HG03439 (cell line): ENCODE data around the gene TPRKB.
"Not testable (repeated sequence)": the region's sequence is repeated elsewhere in the genome, so short reads cannot be mapped to it uniquely, and the experiment has no call there.

Experiments used
- ATAC-seq: cut with Tn5 transposase; IDR thresholded peaks from one replicate; pipeline ENCODE4 v1.9.1; 2021; ENCODE audit warnings: mild to moderate bottlenecking, moderate library complexity; ENCODE audit not compliant: unreplicated experiment

The TPRKB gene

DNA sequence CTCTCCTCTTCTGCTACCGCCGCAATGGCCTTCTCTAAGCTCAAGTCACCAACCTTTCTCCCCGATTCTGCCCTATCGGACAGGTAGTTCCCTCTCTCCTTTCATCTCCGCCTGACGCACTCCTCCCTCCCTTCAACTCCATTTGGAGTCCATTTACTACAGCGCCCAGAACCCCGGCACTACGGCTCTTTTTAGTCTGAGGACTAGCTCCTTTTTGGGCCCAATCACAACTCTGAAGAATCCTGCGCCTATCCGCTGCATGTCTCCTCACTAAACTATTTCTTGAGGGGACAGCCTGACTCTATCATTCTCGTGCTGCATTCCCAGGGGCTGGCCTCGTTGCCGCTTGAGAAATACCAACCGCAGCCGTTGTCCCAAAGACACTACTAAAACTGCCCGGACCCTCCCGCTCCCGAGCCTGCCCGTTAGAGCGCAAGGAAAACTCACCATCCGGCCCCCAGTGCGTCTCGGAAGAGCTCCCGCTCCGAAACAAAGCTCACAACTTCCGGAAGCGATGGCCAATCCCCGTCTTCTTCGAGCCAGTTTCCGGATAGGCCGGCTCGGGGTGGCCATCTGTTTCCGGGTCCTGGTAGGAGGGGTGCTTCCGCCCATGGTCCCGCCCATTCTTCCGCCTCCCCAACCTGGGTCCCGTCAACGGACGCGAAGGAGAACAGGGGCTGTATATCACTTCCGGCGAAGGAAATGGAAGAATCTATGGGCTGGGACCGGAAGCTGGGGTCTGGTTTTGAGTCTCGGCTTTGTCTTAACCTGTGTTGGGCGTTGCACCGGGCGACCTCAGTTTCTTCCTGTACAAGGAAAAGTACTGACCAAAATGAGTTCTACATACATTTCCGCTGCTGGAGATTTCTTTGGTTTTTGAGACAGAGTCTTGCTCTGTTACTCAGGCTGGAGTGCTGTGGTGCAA is at the start of gene TPRKB:
Gene TPRKB (minus strand): TSS at position 491 of the 925 bp plus-strand sequence. CDS start 2,776 bp downstream, outside the sequence.
- peak; percentile 91 for ATAC-seq

DNA sequence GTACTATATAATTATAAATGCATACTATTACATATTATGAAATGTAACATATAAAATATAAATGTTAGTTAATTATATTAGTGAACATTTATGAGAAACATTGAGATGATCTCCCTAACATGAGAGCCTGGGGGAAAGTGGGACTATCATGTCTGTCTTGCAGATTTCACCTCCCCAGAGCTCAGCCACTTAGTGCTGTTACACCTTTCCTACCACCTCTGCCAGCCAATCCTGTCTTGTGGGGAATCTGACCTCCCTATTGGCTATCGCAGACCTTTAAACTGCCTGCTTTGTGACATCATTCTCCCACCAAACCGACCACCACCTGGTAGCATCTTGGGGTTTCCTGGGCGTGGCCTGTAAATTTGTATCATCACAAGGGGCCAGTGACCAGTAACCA is 46.7 kb upstream of the TPRKB start, which contains the start of gene C2orf78:
Gene C2orf78 (plus strand): TSS at position 301 of the 400 bp plus-strand sequence. CDS start 127 bp downstream, outside the sequence.
- ATAC-seq = not testable (repeated sequence)

- not testable (repeated sequence) for ATAC-seq
Measured at GRCh38 chr2:73783402-73783801, 46.3 kb upstream of the TPRKB start.

DNA sequence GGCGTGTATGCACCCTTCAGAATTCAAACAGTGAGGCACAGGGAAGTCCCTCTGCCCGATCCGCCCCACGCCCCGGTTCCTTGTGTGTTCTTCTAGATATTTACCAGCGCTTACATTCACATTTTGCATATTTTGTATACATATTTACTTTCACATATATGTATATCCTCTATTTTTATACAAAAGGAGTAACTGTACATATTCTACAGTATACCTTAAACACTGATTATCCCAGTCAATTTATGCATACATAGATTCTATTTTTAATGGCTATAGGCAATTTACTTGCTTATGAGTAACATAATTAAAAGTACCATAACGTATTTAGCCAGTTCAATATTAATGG is 43.1 kb upstream of the TPRKB start:
- ATAC-seq = no peak

DNA sequence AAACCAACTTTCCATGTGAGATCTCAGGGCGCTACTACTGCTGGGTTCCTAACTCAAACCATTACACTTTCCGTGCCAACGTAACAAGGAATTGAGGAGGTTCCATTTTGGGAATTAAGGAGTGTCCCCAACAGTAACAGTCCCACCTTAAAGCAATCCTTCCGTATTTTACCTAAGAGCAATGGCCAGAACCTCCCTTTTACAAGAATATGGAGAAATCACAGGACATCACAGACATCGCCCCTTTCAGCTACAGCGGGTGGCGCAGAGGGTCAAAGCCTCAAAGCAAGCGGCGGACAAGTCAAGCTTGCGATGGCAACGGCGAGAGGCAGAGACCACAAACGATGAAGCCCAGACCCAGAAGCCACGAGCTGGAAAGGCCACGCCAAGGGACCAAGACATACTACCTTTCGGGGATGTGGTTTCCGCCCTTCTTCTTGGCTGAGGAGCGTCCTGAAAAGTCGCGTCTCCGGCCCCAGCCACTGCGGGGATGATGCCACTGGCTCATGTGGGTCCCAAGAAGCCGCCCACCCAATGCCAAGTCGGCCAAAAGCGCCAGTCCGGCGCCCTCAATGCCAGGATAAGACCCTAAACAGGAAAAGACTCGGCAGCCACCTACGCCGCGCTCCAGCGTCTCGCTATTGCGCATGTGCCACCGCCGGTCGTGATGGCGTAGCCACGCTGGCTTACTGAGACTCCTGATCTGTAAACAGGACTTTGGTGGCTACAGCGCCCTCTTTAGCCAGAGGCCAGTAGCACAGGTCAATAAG is 42.5 kb upstream of the TPRKB start, which contains the start of gene DUSP11:
Gene DUSP11 (minus strand): TSS at position 637 of the 770 bp plus-strand sequence. CDS start 129 bp downstream, at position 508.
- peak; percentile 100 for ATAC-seq

DNA sequence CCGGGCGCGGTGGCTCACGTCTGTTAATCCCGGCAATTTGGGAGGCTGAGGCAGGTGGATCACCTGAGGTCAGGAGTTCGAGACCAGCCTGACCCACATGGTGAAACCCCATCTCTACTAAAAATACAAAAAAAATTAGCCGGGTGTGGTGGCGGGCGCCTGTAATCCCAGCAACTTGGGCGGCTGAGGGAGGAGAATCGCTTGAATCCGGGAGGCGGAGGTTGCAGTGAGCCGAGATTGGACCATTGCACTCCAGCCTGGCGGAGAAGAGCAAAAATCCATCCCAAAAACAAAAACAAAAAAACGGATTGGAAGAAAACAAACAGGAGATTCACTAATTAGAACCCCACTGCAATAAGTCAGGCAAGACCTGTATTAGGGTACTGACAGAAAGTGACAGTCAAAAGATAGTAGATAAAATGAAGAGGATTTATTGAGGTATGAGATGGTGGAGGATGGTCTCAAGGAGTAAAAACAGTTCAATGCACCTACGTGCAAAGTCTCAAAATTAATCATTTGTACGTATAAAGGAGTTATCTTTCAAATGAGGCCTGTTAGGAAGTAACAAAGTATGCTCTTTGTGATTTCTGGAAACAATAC is 41.8 kb upstream of the TPRKB start:
- not testable (repeated sequence) for ATAC-seq

GRCh38 chr2:73776869-73777519 is 39.8 kb upstream of the TPRKB start:
- ATAC-seq = no peak

GRCh38 chr2:73776381-73776780 is 39.2 kb upstream of the TPRKB start:
- no peak for ATAC-seq

DNA sequence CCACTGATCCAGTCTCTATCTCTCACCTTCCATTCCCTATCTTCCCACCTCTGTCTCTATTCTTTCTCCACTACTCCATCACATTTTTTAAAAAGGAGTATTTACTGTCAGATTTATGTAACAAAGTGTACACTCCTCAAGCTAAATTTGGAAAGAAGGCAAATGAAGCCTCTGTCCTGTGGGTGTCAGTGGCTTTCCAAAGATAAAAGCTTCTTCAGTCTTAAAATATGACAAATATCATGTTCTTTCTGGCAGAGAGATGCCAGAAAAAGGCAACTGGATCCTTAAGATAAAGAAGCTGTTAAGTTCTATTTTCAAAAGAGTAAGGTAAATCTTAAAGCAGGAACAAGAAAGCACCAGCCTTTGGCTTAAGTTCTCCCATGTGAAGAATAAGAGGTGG is 35.7 kb upstream of the TPRKB start:
- no peak for ATAC-seq

- ATAC-seq = no peak
Measured at GRCh38 chr2:73770725-73771124, 33.6 kb upstream of the TPRKB start.

DNA sequence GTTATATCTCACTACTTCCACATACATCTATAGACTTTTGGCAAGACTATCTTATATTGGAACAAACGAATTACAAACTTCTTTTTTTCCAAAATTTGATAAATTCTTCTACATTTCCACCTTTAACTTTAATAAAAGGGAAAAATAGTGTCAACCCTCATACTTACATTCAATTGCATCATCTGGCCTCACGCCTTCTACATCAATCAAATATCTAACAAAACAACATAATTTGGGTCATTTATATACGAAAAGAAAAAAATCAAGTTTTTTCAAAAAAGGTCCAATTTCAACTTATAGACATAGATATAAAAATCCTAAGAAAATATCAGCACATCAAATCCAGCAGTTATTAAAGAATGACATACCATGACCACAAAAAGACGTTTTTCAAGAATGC is 29.8 kb upstream of the TPRKB start:
- no peak for ATAC-seq

GRCh38 chr2:73766349-73766748 is 29.2 kb upstream of the TPRKB start:
- no peak for ATAC-seq

GRCh38 chr2:73764945-73765344 is 27.8 kb upstream of the TPRKB start:
- no peak for ATAC-seq

DNA sequence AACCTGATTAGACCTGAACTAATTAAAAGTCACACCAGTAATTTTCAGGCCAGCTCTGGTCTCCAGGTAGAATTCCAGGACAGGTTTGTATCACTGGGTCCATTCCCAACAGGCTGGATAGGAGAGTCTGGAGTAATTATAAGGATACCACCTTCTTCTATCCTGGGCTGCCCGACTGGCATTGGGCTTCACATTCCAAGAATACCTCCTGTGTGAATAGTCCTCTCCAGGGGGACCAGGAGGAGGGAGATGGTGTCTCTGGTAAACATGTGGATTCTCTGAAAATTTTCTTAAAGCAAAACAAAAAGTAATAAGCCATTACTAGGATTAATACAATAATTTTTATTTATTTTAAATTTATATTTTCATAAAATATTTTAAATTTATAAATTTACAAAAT is 25.4 kb upstream of the TPRKB start:
- ATAC-seq = no peak

- no peak for ATAC-seq
Measured at GRCh38 chr2:73759904-73760303, 22.8 kb upstream of the TPRKB start.

DNA sequence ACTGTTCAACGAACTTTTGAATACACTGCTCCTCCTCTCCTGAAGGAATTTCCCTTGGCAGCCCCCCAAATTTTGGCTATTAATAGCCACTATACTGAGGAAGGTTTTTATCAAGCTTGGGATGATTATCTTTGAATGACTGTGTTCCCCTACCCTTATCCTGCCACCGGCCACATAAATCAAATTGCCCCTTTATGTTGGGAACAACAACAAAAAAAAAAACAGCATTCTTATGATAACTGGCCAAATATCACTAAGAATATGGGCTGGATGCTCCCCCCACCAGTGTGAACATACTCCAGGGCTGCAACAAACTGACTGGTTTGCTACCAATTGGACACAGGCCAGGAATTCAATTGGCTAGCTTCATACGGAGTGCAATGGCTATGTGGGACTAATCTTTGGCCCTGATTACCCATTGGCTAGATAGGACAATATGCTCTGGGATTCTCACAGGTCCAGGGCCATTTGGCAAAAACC is 22.2 kb upstream of the TPRKB start:
- ATAC-seq = no peak

DNA sequence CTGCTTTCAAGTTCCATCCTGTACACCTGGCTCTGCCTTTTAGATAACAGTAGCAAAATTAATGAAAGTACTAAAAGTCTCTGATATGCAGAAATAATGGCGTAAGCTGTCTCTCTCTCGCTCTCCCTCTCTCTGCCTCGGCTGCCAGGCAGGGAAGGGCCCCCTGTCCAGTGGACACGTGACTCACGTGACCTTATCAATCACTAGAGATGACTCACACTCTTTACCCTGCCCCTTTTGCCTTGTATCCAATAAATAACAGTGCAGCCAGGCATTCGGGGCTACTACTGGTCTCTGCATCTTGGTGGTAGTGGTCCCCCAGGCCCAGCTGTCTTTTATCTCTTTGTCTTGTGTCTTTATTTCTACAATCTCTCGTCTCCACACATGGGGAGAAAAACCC is 17.2 kb upstream of the TPRKB start:
- not testable (repeated sequence) for ATAC-seq

DNA sequence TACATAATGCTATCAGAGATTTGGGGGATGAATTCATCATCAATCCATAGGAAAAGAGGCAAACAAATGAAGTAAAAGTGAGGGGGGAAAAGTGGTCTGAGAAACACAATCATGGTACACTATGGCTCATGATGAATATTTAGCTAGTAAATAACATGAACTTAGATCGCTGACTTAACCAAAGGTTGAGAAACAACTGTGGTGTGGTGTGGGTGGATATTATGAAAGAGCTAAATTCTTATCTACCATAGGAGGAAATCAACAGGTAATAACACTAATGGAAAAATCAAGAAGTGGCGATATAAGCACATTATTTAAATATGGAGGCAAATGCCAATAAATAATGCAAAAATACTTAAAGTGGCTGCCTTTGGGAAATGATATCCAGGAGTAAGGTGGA is 12.2 kb upstream of the TPRKB start:
- ATAC-seq = no peak

DNA sequence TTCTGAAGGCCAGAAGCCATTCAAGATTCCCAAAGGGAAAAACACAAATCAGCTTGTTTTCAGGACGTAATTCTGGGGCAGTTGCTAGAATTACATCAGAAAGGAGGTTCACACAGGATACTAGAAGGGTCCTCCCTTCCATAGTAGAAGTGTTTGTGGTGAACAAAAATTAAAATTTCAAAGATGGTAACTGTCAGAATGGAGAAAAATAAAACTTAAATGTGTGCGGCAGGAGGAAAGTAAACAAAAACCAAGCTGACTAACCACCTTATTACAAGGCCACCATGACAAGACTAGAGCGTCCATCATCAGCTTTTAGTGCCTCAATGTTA is 9.7 kb upstream of the TPRKB start:
- no peak for ATAC-seq

GRCh38 chr2:73746015-73746876 is 9.1 kb upstream of the TPRKB start:
- ATAC-seq = no peak
